Neural cell (in vitro differentiated cells): ENCODE results near the gene ELMO2. TPM values are rescaled to one million over a fixed set of nuclear protein-coding genes. Genes with fewer than 3 reads are reported as not detected.

Source experiments
- H2AFZ ChIP-seq: fragments of 200-600, 300-800 bp; sonication (generic), shearing (Covaris generic); 2 replicates; pipeline ENCODE4 v1.6.0; 2014; ENCODE audit warnings: low read depth, mild to moderate bottlenecking, antibody characterized with exemption, low read length, moderate library complexity
- H3F3A ChIP-seq: fragments of 200-600 bp; shearing (Covaris generic); 2 replicates; pipeline ENCODE4 v1.6.1; 2016; ENCODE audit warnings: mild to moderate bottlenecking, moderate library complexity, mixed read lengths, antibody characterized with exemption, low read length; ENCODE audit not compliant: insufficient read depth, poor library complexity, severe bottlenecking
- H3K27ac ChIP-seq: fragments of 200-600, 300-800 bp; sonication (generic), shearing (Covaris generic); 2 replicates; pipeline ENCODE4 v1.5.1; 2014; ENCODE audit warnings: mild to moderate bottlenecking, low read length, moderate library complexity
- H3K27me3 ChIP-seq: fragments of 300-800, 200-600 bp; sonication (generic), shearing (Covaris generic); 2 replicates; pipeline ENCODE4 v1.6.0; 2014; ENCODE audit warnings: mild to moderate bottlenecking, low read depth, low read length, moderate library complexity; ENCODE audit not compliant: insufficient read depth
- H3K36me3 ChIP-seq: fragments of 300-800, 200-600 bp; sonication (generic), shearing (Covaris generic); 2 replicates; pipeline ENCODE4 v1.5.1; 2014; ENCODE audit warnings: mild to moderate bottlenecking, antibody characterized with exemption, low read length, moderate library complexity; ENCODE audit not compliant: insufficient read depth
- H3K4me2 ChIP-seq: fragments of 300-800, 200-600 bp; sonication (generic), shearing (Covaris generic); 2 replicates; pipeline ENCODE4 v1.6.0; 2014; ENCODE audit warnings: mild to moderate bottlenecking, low read length
- H3K4me3 ChIP-seq: fragments of 300-800, 200-600 bp; sonication (generic), shearing (Covaris generic); 2 replicates; pipeline ENCODE4 v1.5.1; 2014; ENCODE audit warnings: mild to moderate bottlenecking, low read length, moderate library complexity
- H3K79me2 ChIP-seq: fragments of 200-600 bp; shearing (Covaris generic); replicated peaks from 2 replicates; pipeline ENCODE4 v1.6.0; 2014; ENCODE audit warnings: mild to moderate bottlenecking, low read length, moderate library complexity; ENCODE audit not compliant: insufficient read depth
- H3K9ac ChIP-seq: fragments of 300-800, 200-600 bp; sonication (generic), shearing (Covaris generic); 2 replicates; pipeline ENCODE4 v1.6.1; 2016; ENCODE audit warnings: mild to moderate bottlenecking, low read length, mixed read lengths
- H3K9me2 ChIP-seq: fragments of 200-600 bp; shearing (Covaris generic); 2 replicates; pipeline ENCODE4 v1.6.1; 2016; ENCODE audit warnings: mild to moderate bottlenecking, low read length, mixed read lengths; ENCODE audit not compliant: insufficient read depth
- H3K9me3 ChIP-seq: fragments of 200-600, 300-800 bp; sonication (generic), shearing (Covaris generic); 2 replicates; pipeline ENCODE4 v1.6.1; 2016; ENCODE audit warnings: mild to moderate bottlenecking, mixed run types, low read length, moderate library complexity, mixed read lengths
- H4K20me1 ChIP-seq: fragments of 200-600 bp; shearing (Covaris generic); 2 replicates; pipeline ENCODE4 v1.6.1; 2016; ENCODE audit warnings: mild to moderate bottlenecking, mixed run types; ENCODE audit not compliant: insufficient read depth
- CTCF ChIP-seq: fragments of 450-650 bp; IDR thresholded peaks from 2 replicates; pipeline ENCODE4 v1.5.1; 2014; ENCODE audit warnings: antibody characterized with exemption, mild to moderate bottlenecking, moderate library complexity; ENCODE audit not compliant: poor library complexity, severe bottlenecking
- EP300 ChIP-seq: fragments of 450-650 bp; conservative IDR thresholded peaks from 2 replicates; pipeline ENCODE4 v1.6.1; 2014; ENCODE audit warnings: antibody characterized with exemption, mild to moderate bottlenecking, moderate library complexity; ENCODE audit not compliant: poor library complexity, severe bottlenecking
- EZH2 ChIP-seq: fragments of 200-600, 300-800 bp; shearing (Covaris generic), sonication (generic); IDR thresholded peaks from 2 replicates; pipeline ENCODE4 v1.6.1; 2014; ENCODE audit warnings: antibody characterized with exemption, low read length, borderline replicate concordance, mild to moderate bottlenecking; ENCODE audit not compliant: insufficient read depth, poor library complexity, severe bottlenecking
- MXI1 ChIP-seq: fragments of 450-650 bp; conservative IDR thresholded peaks from 2 replicates; pipeline ENCODE4 v1.6.1; 2014; ENCODE audit warnings: antibody characterized with exemption, mild to moderate bottlenecking; ENCODE audit not compliant: poor library complexity, severe bottlenecking
- POLR2AphosphoS5 ChIP-seq: IDR thresholded peaks from 2 replicates; pipeline ENCODE4 v1.6.1; 2012
- RAD21 ChIP-seq: fragments of 450-650 bp; conservative IDR thresholded peaks from 2 replicates; pipeline ENCODE4 v1.6.1; 2014; ENCODE audit warnings: antibody characterized with exemption, mild to moderate bottlenecking, moderate library complexity
- REST ChIP-seq: IDR thresholded peaks from 2 replicates; pipeline ENCODE4 v1.6.1; 2012; ENCODE audit warnings: borderline replicate concordance
- SMC3 ChIP-seq: fragments of 450-650 bp; conservative IDR thresholded peaks from 2 replicates; pipeline ENCODE4 v1.6.1; 2014; ENCODE audit warnings: antibody characterized with exemption, mild to moderate bottlenecking, moderate library complexity; ENCODE audit not compliant: poor library complexity
- TAF1 ChIP-seq: IDR thresholded peaks from 2 replicates; pipeline ENCODE4 v1.6.1; 2012; ENCODE audit warnings: low read depth
- polyA plus RNA-seq: library from polyadenylated mRNA; depleted of rRNA; stranded (reverse); fragments of >200 nt; gene quantifications from 2 replicates; pipeline ENCODE4 v1.2.3, GENCODE V29; 2014

Gene ELMO2
- polyA plus RNA-seq, 1 donor from 2014 or later = 72.0 TPM

- TF ChIP-seq EP300 = no peak
- no peak for TF ChIP-seq CTCF
- no peak for TF ChIP-seq MXI1
- no peak for TF ChIP-seq SMC3
- TF ChIP-seq TAF1 = no peak
- TF ChIP-seq REST = no peak
- no peak for TF ChIP-seq EZH2
- no peak for TF ChIP-seq POLR2AphosphoS5
- no peak for TF ChIP-seq RAD21
- no peak overlapping the region for H3K27ac ChIP-seq
- H3K79me2 ChIP-seq = no peaks in the 10 kb centered on the region
- H3K9me3 ChIP-seq = no peaks in the 10 kb centered on the region
- H3K36me3 ChIP-seq = no peaks in the 10 kb centered on the region
- H4K20me1 ChIP-seq = no peaks in the 10 kb centered on the region
- H3K4me2 ChIP-seq = no peak overlapping the region
- no peaks in the 10 kb centered on the region for H3K9me2 ChIP-seq
- no peaks in the 10 kb centered on the region for H3K27me3 ChIP-seq
- H3K9ac ChIP-seq = no peak overlapping the region
- H2AFZ ChIP-seq = no peak overlapping the region
- H3F3A ChIP-seq = no peaks in the 10 kb centered on the region
- no peak overlapping the region for H3K4me3 ChIP-seq
These were observed 5.2 kb upstream of the ELMO2 start for GRCh38 chr20:46411637-46412036.

GRCh38 chr20:46408281-46408731 is 1.9 kb upstream of the ELMO2 start:
- Histone ChIP-seq H3K4me3 (no peak overlapping the region), H3K9ac (no peak overlapping the region), H3K27me3 (no peaks in the 10 kb centered on the region), H3K79me2 (peaks cover 22% of the 10 kb centered on the region), H3K27ac (no peak overlapping the region), H3F3A (no peaks in the 10 kb centered on the region), H3K9me2 (no peaks in the 10 kb centered on the region), H4K20me1 (no peaks in the 10 kb centered on the region), H3K36me3 (no peaks in the 10 kb centered on the region), H2AFZ (no peak overlapping the region), H3K4me2 (no peak overlapping the region), H3K9me3 (no peaks in the 10 kb centered on the region)
- TF ChIP-seq POLR2AphosphoS5 (no peak), RAD21 (no peak), REST (no peak), CTCF (no peak), MXI1 (no peak), EP300 (no peak), TAF1 (no peak), SMC3 (no peak), EZH2 (no peak)
